Prostate gland (tissue), 2 donors: Measurements from ENCODE around the gene SCN2A. TPM values are rescaled to one million over a fixed set of nuclear protein-coding genes. Genes with fewer than 3 reads are reported as not detected.

ENCODE experiments used
- DNase-seq: peaks from one replicate; pipeline ENCODE4 v3.0.0-alpha.2; 2019; ENCODE audit warnings: low spot score
- H3K27ac ChIP-seq, 2 donors: fragments of 200-600 bp; sonication (generic); 2 replicates each; pipeline ENCODE4 v1.5.1; 2017 to 2019
- H3K27me3 ChIP-seq: fragments of 200-600 bp; sonication (generic); replicated peaks from 2 replicates; pipeline ENCODE4 v1.5.1; 2019; ENCODE audit not compliant: insufficient read depth
- H3K36me3 ChIP-seq, 2 donors: fragments of 200-600 bp; sonication (generic); 1 replicate in 1 of 2; 2 replicates in 1 of 2; pipeline versions ENCODE4 v1.5.1 to v1.8.1; 2017 to 2019
- H3K4me1 ChIP-seq: fragments of 200-600 bp; sonication (generic); replicated peaks from 2 replicates; pipeline ENCODE4 v1.5.1; 2019
- H3K4me3 ChIP-seq, 2 donors: fragments of 200-600 bp; sonication (generic); 2 replicates each; pipeline ENCODE4 v1.5.1; 2017 to 2019
- H3K9me3 ChIP-seq: fragments of 200-600 bp; sonication (generic); 2 replicates; pipeline ENCODE4 v1.5.1; 2017
- CTCF ChIP-seq, 4 experiments: fragments of 200-600 bp in 2 of 4; fragments of 450-650 bp in 2 of 4; sonication (generic) in 2 of 4; IDR thresholded peaks; 1 replicate in 3 of 4; 2 replicates in 1 of 4; pipeline ENCODE4 v1.5.1; 2016 to 2019; ENCODE audit warnings: antibody characterized with exemption in 4 of 4, mild to moderate bottlenecking in 2 of 4, moderate library complexity in 2 of 4
- POLR2A ChIP-seq: fragments of 450-650 bp; IDR thresholded peaks from one replicate; pipeline ENCODE4 v1.6.1; 2016; ENCODE audit warnings: antibody characterized with exemption, mild to moderate bottlenecking
- POLR2AphosphoS5 ChIP-seq: sonication (generic); formaldehyde crosslinking; IDR thresholded peaks from one replicate; pipeline ENCODE4 v1.6.1; 2017; ENCODE audit warnings: antibody characterized with exemption
- WGBS: methylation state at CpG from one replicate; pipeline ENCODE4 v1.1.5; 2018; 5-methylcytosine and 5-hydroxymethylcytosine counted together
- intact Hi-C: fragments of 100-400 bp; cut with DNase I; formaldehyde crosslinking; loops from one replicate; pipeline ENCODE4 v1.14.2; 2022
- total RNA-seq, 2 donors: library from RNA; depleted of rRNA; stranded (reverse); fragments of >200 nt; gene quantifications; one replicate each; pipeline ENCODE4 v1.1.0, GENCODE V29; 2016

SCN2A gene
- total RNA-seq, 2 donors from 2014 or later, result 0.87 to 1.4 TPM

GRCh38 chr2:165420231-165420630 lies 181.0 kb downstream of the SCN2A start:
- no peak for DNase-seq

GRCh38 chr2:165423081-165423480 lies 183.9 kb downstream of the SCN2A start:
- no peaks in the 10 kb centered on the region for H3K27me3 ChIP-seq
- no peak overlapping the region for H3K27ac ChIP-seq
- no peaks in the 10 kb centered on the region for H3K4me1 ChIP-seq
- no peak overlapping the region for H3K4me3 ChIP-seq
- H3K36me3 ChIP-seq, result no peaks in the 10 kb centered on the region
- WGBS, result 89% methylated on average over 3 of the region's 3 CpGs
- H3K9me3 ChIP-seq, result no peaks in the 10 kb centered on the region
- TF ChIP-seq CTCF (IDR thresholded peaks at IDR 0.05) (no peak), POLR2AphosphoS5 (no peak), POLR2A (no peak)
- intact Hi-C loops, result no loop called here
- no peak for DNase-seq

More at GRCh38 chr2:165420231-165420630, 181.0 kb downstream of the SCN2A start:
- no peaks in the 10 kb centered on the region for H3K9me3 ChIP-seq
- no peak overlapping the region for H3K4me3 ChIP-seq
- TF ChIP-seq POLR2AphosphoS5 (no peak), CTCF (IDR thresholded peaks at IDR 0.05) (no peak), POLR2A (no peak)
- H3K27me3 ChIP-seq, result no peaks in the 10 kb centered on the region
- no peaks in the 10 kb centered on the region for H3K36me3 ChIP-seq
- intact Hi-C loops, result no loop called here
- no peak overlapping the region for H3K27ac ChIP-seq
- no peaks in the 10 kb centered on the region for H3K4me1 ChIP-seq

GRCh38 chr2:165425556-165425955 lies 186.3 kb downstream of the SCN2A start:
- intact Hi-C loops, result no loop called here
- Histone ChIP-seq H3K27ac (no peak overlapping the region), H3K27me3 (no peaks in the 10 kb centered on the region), H3K36me3 (no peaks in the 10 kb centered on the region), H3K9me3 (no peaks in the 10 kb centered on the region), H3K4me1 (no peaks in the 10 kb centered on the region), H3K4me3 (no peak overlapping the region)
- 79% methylated on average over 2 of the region's 2 CpGs for WGBS
- no peak for DNase-seq
- TF ChIP-seq POLR2A, result no peak
- no peak for TF ChIP-seq CTCF (IDR thresholded peaks at IDR 0.05)
- TF ChIP-seq POLR2AphosphoS5, result no peak

GRCh38 chr2:165427686-165428085 lies 188.5 kb downstream of the SCN2A start:
- Histone ChIP-seq H3K4me3 (no peak overlapping the region), H3K36me3 (no peaks in the 10 kb centered on the region), H3K4me1 (no peaks in the 10 kb centered on the region), H3K27ac (no peak overlapping the region), H3K27me3 (no peaks in the 10 kb centered on the region), H3K9me3 (no peaks in the 10 kb centered on the region)
- no peak for DNase-seq
- whole genome bisulfite sequencing, result 100% methylated on average over 4 of the region's 4 CpGs
- TF ChIP-seq POLR2AphosphoS5 (no peak), POLR2A (no peak), CTCF (IDR thresholded peaks at IDR 0.05) (no peak)
- intact Hi-C loops, result no loop called here

- 31% methylated on average over 1 of the region's 1 CpG for WGBS
- no peak for TF ChIP-seq CTCF (IDR thresholded peaks at IDR 0.05)
- no peak for TF ChIP-seq POLR2A
- no peak for TF ChIP-seq POLR2AphosphoS5
- no peaks in the 10 kb centered on the region for H3K27me3 ChIP-seq
- H3K27ac ChIP-seq, result no peak overlapping the region
- DNase-seq, result no peak
- intact Hi-C loops, result no loop called here
- H3K4me1 ChIP-seq, result no peaks in the 10 kb centered on the region
- H3K4me3 ChIP-seq, result no peak overlapping the region
- no peaks in the 10 kb centered on the region for H3K9me3 ChIP-seq
- no peaks in the 10 kb centered on the region for H3K36me3 ChIP-seq
These were observed 189.7 kb downstream of the SCN2A start for GRCh38 chr2:165428926-165429325.
